Left renal pelvis (tissue), 4 donors: ENCODE results near the gene INSIG1. TPM values are rescaled to one million over a fixed set of nuclear protein-coding genes. Genes with fewer than 3 reads are reported as not detected.

Experiments used
- DNase-seq, 4 donors: peaks; one replicate each; pipeline ENCODE4 v3.0.0-alpha.2; 2013; ENCODE audit warnings: low read depth in 4 of 4, low spot score in 3 of 4
- polyA plus RNA-seq, 4 donors: library from polyadenylated mRNA; unstranded; fragments of 120-200 nt; gene quantifications; one replicate each; pipeline ENCODE4 v1.2.1, GENCODE V29; 2013; ENCODE audit not compliant: insufficient read length in 4 of 4

The INSIG1 gene
- polyA plus RNA-seq, 4 donors: 27.0 to 40.8 (median 31.5) TPM

DNA sequence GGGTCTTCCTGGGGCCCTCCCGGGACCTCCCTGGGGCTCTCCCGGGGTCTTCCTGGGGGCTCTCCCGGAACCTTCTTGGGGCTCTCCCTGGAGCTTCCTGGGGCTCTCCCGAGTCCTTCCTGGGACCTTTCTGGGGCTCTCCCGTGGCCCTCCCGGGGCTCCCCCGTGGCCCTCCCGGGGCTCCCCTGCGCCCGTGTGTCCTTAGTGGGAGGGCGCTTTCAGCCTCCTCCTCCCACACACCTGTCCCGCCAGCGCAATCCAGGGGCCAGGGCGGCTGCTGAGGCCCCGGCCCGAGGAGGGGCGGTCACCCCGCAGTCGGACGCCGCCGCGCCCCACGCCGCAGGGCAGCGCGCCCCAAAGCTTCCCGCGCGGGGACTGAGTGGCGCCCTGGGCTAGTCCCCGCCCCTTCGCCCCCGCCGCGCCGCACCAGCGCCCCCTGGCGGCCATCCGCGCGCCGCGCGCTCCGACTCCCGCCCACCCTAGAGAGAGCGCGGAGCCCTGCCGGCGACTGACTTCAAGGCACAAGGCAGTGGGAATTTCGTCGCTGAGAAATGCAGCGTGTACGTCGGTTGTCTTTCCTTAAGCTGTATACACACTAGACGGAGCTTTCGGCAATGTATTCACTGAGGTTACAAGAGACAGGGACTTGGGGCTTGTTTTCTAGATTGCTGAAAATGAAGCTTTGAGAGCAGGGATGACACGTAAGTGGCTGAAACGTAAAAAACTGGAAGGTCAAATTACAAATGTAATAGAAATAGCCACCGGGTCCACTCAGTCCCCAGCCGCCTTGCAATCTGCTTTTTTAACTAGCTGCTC lies 47.1 kb downstream of the INSIG1 start:
- peak; percentile 35 to 58 (median 54) for DNase-seq

DNA sequence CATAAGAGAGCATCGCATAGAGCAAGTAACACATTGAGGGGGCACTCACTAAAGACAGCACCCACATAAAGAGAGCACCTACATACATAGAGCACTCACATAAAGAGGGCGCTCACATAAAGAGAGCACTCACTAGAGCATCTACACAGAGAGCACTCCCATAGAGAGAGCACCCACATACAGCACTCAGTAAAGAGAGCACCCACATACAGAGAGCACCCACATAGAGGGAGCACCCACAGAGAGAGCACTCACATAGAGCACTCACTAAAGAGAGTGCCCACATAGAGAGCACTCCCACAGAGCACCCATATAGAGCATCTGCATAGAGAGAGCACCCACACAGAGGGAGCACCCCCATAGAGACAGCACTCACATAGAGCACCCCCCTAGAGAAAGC lies 47.8 kb downstream of the INSIG1 start:
- DNase-seq: no peak

DNA sequence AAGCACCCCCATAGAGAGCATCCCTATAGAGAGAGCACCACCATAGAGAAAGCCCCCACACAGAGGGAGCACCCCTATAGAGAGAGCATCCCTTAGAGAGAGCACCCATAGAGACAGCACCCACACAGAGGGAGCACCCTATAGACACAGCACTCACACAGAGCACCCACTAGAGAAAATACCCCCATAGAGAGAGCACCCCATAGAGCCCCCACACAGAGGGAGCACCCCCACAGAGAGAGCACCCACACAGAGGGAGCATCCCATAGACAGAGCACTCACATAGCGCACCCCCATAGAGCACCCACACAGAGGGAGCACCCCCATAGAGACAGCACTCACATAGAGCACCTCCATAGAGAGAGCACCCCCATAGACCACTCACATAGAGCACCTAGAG lies 48.6 kb downstream of the INSIG1 start:
- DNase-seq: no peak

DNA sequence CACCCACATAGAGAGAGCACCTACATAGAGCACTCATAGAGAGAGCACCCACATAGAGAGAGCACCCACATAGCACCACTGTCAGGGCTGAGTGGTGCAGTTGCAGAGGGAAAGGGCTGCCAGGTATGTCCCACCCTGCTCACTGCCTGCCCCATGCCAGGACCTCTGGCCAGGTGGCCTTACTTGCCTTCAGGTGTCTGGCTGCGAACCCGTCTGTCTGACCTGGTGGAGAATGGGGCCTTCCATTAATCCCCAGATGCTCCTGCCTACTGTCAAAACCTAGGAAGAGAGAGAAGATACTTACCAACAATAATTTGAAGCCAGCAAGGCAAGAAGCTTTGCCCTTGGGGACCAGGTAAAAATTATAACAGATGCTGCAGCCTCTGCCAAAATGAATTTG lies 51.1 kb downstream of the INSIG1 start:
- no peak for DNase-seq

DNA sequence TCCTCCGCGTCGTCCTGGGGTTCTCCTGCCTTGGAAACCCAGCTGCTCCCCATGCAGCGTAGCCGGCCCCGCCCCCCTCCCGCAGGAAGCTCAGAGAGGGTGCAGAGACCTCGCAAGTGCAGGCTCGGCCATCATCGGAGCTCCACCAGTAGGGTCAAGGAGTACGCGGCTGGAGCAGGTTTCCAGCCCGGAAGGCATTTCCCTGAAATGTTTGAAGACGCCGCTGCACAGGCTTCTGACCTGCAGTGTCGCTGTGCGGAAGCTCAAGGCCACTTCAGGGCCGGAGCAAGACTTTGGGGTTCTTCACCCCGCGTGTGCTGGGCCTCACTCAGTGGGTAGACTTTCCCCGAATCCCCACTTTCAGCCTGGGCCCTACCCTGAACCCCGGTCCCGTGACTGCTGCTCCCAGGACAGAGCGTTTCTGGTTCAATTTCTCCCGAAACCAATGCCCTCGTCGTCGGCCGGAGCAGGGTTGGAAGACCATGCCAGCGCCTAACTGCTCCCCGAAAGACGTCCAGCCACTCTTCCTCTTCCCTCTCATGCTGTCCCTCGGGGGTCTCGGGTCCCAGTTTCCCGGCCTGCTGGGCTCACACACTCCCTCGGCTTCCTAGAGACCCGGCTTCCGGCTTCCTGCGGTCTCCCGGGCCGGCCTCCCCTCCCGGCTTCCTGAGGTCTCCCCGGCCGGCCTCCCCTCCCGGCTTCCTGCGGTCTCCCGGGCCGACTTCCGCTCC lies 52.1 kb downstream of the INSIG1 start:
- no peak for DNase-seq

DNA sequence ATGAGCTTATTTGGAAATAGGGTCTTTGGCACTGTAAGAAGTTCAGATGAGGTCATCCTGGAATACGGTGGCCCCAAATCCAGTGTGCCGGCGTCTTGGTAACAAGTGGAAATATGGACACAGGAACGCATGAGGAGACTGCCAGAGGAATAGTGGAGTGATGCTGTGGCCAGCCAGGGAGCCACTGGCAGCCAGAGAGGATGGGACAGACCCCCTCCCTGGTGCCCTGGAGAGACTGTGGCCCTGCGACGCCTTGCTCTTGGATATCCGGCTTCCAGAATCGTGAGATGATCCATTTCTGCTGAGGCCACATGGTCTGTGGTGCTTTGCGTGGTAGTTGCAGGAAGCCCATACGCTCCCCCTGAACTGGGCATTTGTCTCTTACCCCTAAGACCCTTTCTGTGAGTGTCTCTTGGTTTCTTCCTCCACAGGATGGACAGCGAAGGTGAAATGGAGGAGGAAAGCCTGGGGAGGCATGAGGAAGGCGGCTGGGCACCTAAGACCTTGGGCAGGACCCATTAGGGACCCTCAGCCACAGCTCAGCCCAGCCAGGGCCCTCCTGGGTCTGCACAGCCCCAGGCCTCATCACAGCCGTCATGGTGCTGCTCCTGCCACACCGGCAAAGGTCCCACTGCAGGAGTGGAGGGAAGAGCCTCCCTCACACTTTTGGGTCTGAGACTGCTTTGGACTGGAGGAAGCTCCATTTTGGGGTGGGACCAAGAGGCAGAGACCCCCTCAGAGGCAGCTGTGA lies 53.6 kb downstream of the INSIG1 start:
- DNase-seq: no peak

DNA sequence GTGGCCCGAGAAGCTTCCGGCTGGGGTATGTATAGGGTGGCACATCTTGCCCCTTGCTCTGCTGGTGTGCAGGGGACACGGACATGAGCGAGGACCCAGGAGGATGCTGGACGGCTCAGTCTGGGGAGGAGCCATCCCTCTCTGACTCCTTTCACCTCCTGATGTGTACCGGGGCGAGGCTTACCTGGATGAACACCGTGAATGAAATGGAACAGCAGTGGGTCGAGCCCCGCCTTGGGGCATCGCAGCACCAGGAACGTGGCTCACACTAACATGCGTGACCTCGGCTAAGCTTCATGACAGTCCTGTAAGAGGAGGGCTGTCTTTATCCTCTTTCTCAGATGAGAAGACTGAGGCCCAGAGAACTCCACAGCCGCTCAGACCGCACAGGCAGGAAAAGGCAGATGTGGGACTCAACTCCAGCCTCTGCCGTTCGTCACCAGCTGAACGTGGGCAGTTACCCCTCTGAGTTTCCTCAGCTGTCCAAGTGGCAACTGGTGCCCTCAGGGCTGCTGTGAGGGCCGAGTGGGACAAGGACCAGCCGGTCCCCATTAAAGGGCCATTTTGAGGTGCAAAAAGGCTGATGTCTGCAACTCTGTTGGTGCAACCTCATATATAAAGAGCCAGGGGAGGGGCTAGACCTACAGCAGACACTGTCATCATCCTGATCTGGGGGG lies 54.5 kb downstream of the INSIG1 start:
- no peak for DNase-seq

DNA sequence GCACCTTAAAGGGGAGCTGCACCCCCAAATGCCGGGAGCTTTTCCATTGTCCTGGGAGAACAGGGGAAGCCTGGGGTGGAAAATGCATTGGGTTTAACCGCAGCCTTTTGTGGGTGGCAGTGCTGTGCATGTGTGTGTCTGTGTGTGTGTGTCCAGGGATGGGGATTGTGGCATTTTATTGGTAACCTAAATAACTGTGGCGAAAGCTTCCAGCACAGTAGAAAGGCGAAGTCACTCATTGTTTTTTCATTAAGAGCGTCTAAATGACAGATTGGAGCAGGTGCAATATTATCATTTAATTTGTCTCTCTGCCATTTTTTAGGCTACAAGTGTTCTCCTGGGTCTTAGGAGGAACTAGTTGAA lies 55.1 kb downstream of the INSIG1 start:
- no peak for DNase-seq

DNA sequence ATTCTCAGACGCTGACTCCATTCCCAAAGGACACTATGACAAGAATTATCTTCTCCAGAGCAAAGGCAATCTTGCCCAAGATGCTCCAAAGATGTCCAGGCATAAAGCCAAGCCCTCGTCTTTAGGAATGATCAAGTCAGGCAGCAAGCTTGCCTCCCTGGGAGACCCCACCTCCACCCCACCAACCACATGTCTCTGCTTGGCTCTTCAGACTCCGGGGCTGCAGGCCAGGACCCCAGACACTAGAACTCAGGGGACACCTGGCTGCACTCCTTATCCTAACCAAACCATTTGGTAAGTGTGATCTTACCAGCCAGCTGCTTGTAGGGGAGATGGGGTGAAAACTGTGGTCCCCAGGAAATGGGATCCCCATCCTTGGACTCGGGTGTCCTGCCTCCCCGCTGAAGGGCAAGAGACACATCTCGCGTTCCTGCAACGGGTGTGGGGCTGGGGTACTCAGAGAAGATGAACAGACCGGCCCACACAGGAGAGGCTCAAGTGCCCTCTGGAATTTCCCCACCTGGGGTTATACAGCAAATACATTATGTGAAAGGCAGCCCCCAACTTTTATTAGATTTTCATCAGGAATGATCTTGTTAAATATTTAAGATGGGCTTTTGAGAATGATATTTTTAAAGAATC lies 55.7 kb downstream of the INSIG1 start:
- DNase-seq: no peak

DNA sequence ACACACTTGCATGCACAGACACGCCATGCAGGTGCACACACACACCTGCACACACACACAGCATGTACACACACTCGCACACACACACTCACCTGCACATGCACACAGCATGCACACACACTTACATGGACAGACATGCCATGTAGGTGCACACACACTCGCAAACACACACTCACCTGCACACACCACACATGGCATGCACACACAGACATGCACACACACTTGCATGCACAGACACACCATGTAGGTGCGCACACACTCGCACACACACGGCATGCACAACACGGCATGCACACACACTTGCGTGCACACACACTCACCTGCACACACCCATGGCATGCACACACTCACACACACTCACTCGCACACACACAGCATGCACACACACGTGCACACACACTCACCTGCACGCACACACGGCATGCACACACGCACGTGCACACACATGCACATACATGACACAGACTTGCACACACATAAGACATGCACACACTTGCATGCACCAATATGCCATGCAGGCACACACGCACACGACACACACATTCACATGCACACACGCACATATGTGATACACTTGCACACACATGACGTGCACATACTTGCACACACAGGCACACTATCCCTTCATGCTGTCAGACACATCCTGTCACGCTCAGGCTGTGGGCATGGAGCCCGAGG lies 56.8 kb downstream of the INSIG1 start:
- DNase-seq: no peak

DNA sequence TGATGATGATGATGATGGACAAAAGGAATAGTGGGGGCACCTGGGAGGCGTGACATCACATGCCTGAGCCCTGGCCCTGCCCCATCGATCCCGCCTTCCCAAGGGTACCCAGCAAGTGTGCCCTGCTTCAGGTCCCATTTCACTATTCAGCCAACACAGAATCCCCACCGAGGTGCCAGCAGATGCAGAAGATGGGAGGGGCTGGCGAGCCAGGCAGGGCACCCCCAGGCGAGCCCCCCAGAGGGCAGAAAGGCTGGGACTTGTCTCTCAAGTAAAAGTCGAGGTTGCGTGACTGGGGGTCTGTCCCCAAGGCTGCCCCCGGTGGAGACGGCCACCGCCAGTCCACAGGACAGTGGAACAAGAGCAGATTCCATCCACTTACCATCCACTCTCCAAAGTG lies 57.5 kb downstream of the INSIG1 start:
- no peak for DNase-seq

DNA sequence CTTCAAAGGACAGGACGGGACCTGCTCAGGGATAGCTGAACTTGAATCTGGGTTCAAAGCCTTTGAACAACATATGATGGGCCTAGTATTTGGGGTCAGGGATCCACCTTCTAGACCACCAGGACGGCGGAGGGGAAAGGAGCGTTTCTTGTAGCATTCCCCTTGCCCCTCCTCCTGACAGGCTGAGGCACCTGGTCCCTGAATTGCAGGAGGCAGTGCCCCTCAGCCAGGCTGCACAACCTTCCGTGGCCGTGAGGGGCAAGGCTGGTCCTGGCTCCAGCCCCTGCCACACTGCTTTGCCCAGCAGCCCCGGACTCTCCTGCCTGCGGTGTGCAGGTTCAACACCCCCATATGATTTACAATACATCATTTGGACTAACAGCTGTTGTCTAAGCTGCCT lies 58.1 kb downstream of the INSIG1 start:
- no peak for DNase-seq

DNA sequence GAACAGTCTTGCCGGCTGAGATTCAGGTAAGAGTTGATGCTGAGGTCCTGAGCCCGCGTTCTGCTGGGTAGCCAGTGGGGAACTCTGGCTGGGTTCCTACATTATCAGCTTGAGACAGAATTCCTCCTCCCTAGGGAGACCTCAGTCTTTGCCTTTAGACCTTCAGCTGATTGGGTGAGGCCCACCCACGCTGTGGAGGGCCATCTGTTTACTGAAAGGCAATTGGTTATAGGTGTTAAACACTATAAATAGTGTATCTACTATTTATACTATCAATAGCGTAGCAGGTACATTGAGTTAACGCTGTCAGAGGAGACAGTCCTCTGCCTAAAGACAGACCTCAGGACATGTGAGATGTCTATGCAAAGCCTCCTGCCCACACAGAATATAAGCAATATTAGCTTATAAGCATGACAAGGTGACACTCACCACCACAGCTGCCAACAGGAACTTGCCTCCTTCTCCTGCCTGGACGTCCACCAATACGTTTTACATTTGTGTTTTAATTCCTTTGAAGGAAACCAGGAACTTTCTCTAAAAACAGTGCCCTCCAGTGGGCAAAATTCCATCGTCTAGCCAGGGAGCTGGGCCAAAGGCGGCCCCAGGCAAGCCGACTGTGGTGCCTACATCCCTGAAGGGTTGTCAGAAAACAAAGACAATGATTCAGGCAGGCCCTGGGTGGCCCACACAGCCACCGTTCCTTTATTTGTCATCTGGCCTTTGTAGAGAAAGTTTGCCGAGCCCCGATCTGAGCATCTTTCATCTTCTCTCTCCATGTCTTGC lies 58.8 kb downstream of the INSIG1 start:
- no peak for DNase-seq

DNA sequence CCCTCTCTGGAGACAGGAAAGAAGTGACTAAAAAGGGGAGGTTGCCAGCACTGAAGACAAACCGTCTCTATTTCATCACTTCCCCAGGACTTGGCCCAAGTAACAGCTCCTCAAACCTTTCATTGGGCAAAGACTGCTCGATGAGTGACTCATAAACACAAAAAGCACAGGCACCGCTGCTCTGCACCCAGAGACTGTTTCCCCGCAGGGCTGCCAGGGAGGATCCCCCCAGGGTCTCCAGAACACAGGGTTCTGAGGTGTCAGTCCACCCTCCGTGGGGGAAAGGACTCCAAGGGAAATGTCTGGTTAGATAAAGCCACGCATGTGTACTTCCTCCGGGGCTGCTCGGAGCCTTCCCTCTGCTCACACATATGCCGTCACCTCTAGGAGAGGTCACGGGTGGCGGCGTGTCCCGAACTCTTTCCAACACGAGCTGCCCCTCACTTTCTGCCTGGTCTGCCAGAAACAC lies 59.9 kb downstream of the INSIG1 start:
- DNase-seq: no peak

DNA sequence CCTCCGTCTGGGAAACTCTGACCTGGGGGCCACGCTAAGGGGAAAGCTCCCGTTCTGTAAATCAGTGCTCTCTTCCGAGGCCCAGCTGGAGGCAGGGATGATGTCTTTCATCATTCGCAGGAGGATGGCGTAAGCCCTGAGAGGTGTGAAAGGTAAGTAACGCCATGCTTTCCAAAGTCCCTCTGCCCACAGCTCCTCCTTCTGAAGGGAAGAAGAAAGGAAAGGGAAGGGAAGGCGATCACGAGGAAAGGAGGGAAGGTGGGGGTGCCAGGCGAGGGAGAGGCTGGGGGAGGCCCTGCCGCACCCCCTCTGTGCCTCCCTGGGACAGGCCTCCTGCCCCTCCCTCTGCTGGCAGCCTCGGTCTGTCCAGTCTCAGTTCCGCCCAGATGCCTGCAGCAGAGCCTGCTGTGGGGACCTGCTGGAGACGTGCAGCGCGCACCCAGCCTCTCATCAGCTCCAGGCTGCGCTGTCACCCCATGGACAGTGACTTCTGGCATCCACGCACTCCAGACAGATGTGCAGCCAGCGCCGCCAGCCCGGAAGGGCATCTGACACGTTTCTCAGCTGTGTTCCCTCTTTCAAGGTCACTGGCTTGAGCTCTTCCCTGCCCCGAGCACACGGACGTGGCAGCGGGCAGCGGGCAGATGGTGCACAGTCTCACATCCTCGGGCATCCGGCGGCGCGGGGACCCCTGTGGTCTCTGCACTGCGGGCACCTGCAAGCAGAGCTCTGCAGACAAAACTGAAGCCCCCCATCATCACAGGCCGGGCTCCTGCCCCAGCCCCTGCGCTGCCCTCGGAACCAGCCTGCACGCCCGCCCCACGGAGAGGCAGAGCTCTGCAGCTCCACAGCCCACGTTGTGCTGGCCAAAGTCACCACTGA lies 60.6 kb downstream of the INSIG1 start:
- no peak for DNase-seq

DNA sequence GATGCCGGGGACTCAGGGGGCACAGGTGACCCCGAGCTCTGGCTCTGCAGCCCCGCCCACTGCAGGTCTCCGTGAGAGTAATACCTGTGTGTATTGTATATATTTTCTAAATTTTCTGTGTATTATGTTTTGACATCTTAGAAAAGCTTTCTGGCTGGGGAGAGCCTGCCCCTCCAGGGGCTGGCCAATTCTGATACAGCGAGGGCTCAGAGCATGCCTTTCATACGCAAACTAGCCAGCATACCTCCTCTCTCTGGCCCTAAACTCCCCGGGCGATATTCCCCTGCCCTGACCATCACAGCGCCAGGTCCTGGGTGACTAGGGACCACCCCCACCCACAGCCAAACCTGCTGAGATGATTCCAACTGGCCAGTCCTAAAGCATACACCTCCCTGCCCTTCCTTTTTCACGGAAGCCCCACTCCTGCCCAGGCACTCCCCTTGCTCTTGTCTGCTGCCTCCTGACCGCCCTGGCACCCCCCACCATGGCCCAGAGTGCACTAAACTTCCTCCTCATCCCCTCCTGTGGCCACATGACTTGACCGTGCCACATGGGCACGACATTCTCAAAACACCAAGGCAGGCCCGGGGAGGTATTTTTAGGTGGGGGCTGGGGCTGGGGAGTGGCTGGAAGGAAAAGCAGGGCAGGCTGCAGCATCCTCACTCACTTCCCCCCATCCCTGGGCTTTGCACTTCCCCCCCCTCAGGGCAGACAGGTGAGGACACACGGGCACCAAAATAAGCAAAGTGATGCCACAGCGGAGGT lies 61.5 kb downstream of the INSIG1 start:
- DNase-seq: no peak
